ENCODE measurements around the gene F8.

GRCh38 chrX:154991476-154991875 lies 31.0 kb downstream of the F8 start:
- TF ChIP-seq, protein P1, sequence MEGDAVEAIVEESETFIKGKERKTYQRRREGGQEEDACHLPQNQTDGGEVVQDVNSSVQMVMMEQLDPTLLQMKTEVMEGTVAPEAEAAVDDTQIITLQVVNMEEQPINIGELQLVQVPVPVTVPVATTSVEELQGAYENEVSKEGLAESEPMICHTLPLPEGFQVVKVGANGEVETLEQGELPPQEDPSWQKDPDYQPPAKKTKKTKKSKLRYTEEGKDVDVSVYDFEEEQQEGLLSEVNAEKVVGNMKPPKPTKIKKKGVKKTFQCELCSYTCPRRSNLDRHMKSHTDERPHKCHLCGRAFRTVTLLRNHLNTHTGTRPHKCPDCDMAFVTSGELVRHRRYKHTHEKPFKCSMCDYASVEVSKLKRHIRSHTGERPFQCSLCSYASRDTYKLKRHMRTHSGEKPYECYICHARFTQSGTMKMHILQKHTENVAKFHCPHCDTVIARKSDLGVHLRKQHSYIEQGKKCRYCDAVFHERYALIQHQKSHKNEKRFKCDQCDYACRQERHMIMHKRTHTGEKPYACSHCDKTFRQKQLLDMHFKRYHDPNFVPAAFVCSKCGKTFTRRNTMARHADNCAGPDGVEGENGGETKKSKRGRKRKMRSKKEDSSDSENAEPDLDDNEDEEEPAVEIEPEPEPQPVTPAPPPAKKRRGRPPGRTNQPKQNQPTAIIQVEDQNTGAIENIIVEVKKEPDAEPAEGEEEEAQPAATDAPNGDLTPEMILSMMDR (conservative IDR thresholded peaks at IDR 0.05; ENCODE audit: low read depth, low read length): no peak
- TF ChIP-seq FOS (IDR thresholded peaks at IDR 0.05; ENCODE audit: low read depth, low read length): no peak
- no peak for TF ChIP-seq POLR2A (IDR thresholded peaks at IDR 0.05; ENCODE audit: low read depth, low read length)
- TF ChIP-seq CHD1 (IDR thresholded peaks at IDR 0.05; ENCODE audit: low read depth, low read length): no peak
- TF ChIP-seq RAD21 (IDR thresholded peaks at IDR 0.05; ENCODE audit: low read length): no peak
- no peak for TF ChIP-seq MXI1 (IDR thresholded peaks at IDR 0.05; ENCODE audit: borderline replicate concordance, low read depth, low read length)
- TF ChIP-seq SMC3 (IDR thresholded peaks at IDR 0.05; ENCODE audit: low read depth, low read length): no peak
- TF ChIP-seq MAFK (IDR thresholded peaks at IDR 0.05; ENCODE audit: low read depth, low read length): no peak
- no peak for TF ChIP-seq RFX5 (IDR thresholded peaks at IDR 0.05; ENCODE audit: low read depth, low read length)
- no peak for TF ChIP-seq MAZ (IDR thresholded peaks at IDR 0.05; ENCODE audit: borderline replicate concordance, low read depth, low read length)
- TF ChIP-seq CEBPB (IDR thresholded peaks at IDR 0.05; ENCODE audit: low read depth, low read length): no peak
- TF ChIP-seq USF2 (IDR thresholded peaks at IDR 0.05; ENCODE audit: low read depth, low read length): no peak
- no peak for TF ChIP-seq BHLHE40 (IDR thresholded peaks at IDR 0.05; ENCODE audit: low read depth, low read length)
- TF ChIP-seq NFE2L2 (IDR thresholded peaks at IDR 0.05; ENCODE audit: low read depth, low read length): no peak
